HG03469 (cell line): Measurements from ENCODE around the gene NUP133.
"Not testable (repeated sequence)": the region's sequence is repeated elsewhere in the genome, so short reads cannot be mapped to it uniquely, and the experiment has no call there.

ENCODE experiments used
- ATAC-seq: cut with Tn5 transposase; IDR thresholded peaks from one replicate; pipeline ENCODE4 v1.9.1; 2021; ENCODE audit warnings: mild to moderate bottlenecking, moderate library complexity, moderate number of reproducible peaks; ENCODE audit not compliant: unreplicated experiment

NUP133 gene

DNA sequence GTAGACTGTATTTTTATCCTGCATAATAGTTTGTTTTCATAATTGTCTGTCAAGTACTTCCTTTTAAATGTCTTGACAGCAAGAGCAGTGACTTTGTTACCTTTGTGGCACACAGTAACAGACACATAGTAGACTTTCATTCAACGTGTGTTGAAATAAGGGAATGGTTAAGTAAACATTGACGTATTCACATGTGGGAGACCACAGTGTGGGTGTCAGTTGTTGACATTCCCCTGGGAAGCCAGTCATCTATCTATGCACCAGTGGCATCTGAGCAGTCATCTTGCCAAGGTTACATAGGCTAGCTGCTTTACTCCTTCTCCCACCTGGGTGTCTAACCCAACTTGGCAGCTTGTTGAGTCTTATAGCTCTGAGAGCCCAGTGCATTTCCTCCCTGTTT is 1.4 kb upstream of the NUP133 start:
- ATAC-seq: no peak

DNA sequence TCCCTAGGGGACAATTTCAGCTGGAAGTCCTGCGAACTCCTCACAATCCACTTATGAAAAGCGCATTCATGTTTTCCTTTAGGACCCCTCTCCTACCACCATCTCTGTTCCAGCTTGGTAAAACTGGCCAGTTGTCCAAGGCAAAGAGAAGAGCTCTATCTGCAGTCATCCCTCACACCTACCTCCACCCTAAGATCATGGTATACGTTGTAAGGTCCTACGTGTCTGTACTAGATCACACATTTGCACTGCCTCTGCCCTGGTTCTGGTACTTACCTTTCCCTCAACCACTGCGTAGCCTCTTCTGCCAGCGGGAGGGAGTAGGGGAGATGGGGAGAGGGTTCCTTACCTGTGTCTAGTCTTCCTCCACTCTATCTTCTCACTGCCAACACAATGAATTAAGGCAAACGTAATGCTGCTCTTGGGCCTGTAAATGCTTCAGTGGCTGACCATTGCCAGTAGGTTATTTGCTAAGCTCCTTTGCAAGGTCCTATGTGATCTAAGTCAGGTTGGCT is 739 bp upstream of the NUP133 start:
- no peak for ATAC-seq

DNA sequence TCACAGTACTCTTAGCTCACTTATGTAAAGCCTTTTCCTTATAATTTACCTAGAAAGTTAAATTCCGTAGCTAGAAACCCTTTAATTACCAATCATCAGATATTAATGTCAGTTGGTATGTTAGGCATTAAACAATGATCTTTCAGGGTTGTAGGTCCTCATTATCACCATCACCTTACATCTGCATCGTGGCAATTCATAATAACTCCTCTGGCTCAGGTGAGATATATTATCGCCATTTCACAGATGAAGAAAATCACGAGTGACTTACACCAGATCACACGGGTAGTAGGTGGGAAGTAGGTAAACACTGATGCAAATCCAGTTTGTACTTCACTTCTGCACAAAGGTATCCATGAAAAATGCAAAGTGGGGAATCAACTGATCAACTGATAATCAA is 639 bp downstream of the NUP133 start:
- ATAC-seq: no peak

DNA sequence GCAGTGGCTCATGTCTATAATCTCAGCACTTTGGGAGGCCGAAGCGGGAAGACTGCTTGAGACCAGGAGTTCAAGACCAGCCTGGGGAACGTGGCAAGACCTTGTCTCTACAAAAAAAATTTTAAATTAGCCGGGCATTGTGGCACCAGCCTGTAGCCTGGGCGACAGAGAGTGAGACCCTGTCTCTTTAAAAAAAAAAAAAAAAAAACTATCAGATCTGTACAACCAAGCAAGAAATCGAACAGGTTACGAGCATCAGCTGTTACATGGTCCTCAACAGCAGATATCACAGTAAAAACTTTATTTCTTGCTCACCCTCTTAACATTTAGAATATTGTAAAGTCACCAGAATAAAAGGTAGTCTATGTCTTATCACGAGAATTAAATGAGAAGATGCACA is 1.5 kb downstream of the NUP133 start:
- no peak for ATAC-seq

DNA sequence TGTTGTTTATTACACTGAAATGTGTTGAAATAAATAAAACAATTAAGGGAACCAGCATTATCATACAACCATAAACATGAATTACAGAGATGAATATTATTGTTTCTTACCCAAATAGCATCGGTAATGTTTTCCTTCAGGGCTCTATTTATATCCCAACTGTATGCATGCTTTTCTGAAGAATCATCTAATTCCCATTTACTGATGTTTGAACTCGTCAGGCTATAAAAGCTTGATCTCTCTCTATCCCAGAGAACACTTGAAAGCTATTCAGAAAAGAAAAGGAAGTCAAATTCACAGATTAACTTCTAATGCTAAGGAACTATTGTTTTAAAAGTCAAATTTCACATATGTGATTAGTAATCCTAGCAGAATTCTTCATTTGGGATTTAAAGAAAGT is 12.4 kb downstream of the NUP133 start:
- no peak for ATAC-seq

DNA sequence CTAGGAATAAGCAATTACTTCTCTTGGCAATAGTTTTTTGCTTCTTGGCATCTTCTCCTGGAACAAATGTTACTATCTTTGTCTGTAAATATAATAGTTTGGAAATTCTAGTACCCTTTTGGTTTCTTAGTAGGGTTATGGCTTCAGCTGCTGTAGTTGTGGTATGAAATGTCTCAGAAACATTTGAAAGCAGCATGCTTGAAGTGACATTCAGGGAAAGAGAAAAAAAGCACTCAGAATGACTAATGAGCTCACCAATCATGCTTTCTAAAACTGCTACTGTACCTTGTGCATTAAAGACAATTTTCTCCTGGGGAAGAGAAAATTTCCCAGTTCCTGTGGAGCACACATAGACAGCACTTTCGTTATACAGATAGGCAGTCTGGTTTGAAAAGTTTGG is 21.0 kb downstream of the NUP133 start:
- ATAC-seq: no peak

DNA sequence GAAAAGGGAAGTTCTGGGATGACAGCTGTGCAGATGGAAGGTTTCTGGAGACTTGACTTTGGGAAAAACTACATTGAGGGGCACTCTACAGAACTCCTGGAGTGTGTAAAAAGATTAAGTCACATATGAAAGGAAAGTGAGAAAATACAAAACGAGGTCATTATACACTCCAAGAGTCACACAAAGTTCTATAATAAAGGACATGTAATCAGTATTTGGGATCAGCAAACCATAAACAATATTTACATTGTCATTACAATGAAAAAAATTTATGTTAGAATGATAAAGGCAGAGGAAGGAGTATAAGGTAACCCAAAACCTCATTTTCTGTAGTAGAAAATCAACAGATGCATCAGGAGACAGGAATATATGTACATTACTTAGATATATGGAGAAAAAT is 22.8 kb downstream of the NUP133 start:
- ATAC-seq: no peak

DNA sequence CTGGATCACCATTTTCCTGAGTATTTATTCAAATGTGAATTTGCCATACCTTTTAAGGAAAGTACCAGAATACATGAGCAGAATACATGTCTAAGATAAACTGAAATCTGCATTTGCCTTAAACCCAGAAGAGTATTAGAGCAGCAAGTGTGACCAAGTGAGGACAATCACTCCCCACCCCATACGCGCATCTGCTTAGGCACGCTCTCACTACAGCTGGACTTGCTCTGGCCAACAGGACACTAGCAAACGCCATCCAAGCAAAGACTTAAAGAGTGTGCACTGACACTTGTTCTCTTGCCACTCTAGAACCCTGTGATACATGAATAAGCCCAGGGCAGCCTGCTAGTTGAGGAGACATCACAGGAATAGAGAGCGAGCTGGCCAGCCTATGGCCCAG is 25.6 kb downstream of the NUP133 start:
- no peak for ATAC-seq

DNA sequence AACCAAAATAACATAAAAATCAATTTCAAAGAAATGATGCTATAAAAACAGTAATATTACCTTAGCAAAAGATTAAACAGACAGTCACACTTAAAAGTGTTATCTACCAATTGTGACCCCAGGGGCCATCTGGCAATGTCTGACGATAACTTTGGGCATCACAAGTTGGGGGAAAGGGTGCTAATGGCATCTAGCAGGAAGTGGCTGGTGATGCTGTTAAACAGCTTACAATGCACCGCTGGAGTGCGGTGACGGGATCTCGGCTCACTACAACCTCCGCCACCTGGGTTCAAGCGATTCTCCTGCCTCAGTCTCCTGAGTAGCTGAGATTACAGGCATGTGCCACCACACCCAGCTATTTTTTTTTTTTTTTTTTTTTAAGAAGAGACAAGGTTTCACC is 27.6 kb downstream of the NUP133 start:
- no peak for ATAC-seq

DNA sequence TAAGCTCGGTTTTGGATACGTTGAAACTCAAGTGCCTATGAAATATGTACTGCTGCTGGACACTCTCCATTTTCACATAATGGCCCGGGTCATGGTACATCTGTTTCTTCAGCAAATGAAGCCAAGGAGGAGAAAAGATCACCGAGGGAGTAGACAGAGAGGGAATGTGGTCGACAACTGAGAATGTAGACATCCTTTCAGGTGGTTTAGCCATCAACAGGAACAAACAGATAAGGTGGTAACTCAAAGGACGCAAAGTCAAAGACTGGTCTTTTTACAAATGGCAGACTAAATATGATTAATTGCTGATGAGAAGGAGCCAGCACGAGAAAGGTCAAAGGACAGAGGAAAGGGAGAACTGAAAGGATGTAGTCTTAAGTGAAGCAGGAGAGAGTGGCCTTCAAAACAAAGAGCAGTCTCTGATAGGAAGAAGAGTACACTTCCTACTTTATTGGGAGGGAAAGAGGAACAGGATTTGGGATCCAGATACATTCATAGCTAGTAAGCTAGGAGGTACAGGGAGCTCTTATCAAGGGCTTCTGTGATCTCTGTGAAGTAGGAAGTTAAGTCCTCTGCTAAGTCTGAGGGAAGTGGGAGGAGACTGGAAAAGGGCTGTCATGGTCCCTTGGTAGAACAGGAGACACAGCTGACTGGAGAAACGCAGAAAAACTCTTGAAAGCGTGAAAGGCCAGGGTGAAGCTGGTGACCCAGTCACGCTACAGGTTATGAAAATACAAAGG is 28.3 kb downstream of the NUP133 start:
- peak; percentile 66 for ATAC-seq

DNA sequence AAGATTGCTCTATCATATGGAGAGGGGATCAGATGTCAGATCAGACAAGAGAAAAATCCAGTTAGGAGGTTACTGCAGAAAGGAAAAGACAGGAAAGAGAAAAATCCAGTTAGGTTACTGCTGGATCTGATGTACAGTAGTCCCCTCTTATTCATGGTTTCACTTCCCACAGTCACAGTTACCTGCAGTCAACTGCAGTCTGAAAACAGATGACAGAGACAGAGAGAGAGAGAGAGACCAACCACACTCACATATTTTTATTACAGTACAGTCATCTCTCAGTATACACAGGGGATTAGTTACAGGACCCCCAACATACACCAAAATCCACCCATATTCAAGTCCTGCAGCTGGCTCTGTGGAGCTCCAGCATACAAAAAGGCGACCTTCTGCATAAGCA is 29.3 kb downstream of the NUP133 start:
- peak; percentile 62 for ATAC-seq

DNA sequence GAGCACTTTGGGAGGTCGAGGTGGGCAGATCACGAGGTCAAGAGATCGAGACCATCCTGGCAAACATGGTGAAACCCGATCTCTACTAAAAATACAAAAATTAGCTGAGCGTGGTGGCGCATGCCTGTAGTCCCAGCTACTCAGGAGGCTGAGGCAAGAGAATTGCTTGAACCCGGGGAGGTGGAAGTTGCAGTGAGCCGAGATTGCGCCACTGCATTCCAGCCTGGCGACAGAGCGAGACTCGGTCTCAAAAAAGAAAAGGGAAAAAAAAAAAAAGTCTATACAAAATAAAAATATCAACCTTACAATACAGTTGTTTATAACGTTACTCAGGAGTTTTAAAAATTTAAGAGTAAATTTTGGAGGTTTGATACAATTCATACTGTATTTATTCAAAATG is 32.3 kb downstream of the NUP133 start:
- ATAC-seq: not testable (repeated sequence)

DNA sequence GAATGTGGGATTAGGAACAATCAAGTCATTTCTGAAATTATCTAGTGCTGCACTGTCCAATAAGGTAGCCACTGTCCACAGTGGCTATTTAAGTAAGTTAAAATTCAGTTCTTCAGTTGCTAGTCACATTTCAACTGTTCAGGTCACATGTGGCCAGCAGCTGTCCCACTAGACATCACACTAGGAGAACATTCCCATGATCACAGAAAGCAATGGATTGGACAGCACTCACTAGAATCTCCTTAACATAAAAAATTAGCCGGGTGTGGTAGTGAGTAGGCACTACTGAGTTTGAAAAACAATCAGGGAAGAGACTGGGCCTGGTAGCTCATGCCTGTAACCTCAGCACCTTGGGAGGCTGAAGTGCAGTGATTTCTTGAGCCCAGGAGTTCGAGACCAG is 33.6 kb downstream of the NUP133 start:
- no peak for ATAC-seq

DNA sequence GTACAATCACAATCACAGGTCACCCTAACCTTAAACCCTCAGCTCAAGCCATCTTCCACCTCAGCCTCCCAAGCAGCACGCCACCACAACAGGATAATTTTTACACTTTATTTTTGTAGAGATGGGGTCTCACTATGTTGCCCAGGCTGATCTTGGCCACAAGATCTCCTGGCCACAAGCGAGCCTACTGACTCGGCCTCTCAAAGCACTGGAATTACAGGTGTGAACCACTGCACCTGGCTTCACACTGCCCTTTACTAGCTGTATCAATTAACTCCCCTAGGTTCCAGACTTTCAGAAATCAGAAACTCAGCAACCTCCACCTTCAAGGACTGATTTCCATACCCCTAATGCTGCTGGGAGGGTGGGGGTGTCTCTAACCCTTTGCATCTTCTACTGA is 37.0 kb downstream of the NUP133 start:
- no peak for ATAC-seq

DNA sequence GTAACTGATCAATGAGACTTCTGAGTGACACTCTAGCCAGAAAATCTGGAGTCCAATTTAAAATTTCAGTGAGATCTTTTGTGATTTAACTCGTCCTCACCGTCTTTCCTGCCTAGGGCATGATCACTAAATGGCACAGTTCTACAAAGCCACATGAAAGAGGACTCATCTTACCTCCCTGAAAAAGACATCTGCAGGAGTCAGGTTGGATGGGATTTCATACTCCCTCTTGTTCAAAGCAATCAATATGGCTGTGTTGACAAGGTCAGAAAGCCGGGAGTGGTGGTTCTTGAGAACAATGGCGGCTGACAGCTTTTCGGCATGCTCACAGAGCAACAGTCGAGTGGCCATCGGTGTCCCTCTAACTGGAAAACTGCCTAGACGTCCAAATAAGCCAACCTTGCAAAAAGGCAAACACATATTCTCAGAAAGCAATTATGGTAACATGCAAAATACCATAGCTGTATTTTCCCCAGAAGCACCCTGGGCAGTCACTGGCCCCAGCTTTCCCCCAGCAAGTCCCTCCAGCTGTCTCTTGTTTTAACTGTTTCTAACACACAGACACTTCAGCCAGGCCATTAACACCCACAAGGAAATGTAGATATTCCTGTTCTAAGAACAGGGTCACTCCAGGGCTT is 37.6 kb downstream of the NUP133 start:
- no peak for ATAC-seq

DNA sequence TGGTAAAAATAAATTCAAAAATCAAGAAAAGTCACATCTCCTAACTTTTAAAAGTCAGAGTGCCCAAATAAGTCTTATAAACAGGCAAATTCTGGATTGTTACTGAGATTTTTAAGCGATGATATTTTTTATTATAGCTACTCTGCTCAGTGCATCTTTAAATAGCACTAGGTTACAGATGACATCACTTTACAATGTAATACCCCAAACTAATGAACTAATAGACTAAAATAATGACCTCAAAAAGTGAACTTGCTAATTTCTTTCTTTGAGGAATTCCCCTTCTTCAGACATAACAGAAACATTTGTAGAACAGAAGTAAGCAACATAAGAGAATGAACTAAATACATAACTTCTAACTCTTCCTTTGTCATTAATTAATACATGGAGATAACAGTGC is 41.3 kb downstream of the NUP133 start:
- no peak for ATAC-seq

DNA sequence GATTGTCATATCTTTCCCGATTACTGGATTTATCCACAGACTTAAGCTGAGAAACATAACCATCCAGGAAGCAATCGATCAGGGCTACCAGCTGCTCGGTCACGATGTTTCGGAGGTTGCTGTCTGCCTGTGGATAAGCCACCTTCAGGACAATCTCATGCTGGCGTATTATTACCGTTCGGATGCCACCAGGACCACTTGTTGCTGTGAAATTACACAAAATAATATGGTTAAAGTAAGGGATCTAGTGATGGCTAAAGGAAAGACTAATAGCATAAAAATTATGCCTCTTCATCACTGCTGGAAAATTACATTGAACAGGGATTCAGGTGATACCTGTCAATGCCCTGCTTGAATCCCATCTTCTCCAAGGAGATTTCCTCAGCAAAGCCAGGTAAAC is 43.5 kb downstream of the NUP133 start:
- ATAC-seq: no peak

DNA sequence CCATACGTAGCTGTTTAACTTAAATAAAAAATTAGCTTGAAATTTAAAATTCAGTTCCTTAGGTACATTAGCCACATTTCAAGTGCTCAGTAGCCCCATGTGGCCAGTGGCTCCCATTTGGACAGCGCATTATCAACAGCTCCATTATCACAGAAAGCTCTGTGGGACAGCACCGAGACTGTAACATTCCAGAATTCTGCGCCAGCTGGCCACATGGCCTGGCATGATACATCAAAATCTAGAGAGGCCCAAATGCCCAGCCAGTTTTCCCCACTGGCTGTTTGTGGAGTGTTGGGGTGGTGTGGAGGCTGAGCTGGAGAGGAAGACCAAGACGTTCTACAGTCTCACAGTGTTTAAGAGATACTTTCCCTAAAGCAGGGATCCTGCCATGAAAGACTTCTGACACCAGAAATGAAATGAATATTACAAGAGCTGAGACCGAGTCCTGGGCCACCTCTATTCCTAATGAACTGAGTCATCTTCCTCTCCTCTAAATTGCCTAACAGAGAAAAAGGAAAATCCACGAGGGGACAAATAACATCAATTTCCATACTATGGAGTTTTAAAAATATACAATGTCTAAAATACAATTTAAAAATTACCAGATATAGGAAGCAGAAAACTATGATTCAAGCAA is 47.0 kb downstream of the NUP133 start:
- no peak for ATAC-seq

DNA sequence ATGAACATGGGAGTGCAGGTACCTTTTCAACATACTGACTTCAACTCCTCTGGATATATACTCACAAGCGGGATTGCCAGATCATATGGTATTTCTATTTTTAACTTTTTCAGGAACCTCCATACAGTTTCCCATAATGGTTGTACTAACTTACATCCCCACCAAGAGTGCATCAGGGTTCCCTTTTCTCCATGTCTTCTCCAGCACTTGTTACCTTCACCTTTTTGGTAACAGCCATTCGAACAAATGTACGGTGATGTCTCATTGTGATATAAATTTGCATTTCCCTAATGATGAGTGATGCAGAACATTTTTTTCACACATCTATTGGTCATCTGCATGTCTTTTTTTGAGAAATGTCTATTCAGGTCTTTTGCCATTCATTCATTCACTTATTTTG is 48.3 kb downstream of the NUP133 start:
- ATAC-seq: no peak

DNA sequence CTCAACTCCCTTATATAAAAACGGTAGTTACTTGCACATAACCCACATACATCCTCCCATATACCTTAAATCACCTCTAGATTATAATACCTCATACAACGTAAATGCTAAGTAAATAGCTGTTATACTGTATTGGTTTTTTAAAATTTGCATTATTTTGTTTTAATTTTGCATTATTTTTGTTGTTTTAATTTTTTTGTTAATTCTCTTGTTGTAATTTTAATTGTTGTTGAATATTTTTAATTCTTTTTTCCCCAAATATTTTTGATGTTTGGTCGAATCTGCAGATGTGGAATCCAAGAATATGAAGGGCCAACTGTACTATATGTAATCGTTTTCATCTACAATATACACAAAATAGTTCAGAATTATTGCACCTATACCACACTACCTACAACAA is 50.7 kb downstream of the NUP133 start:
- ATAC-seq: no peak

DNA sequence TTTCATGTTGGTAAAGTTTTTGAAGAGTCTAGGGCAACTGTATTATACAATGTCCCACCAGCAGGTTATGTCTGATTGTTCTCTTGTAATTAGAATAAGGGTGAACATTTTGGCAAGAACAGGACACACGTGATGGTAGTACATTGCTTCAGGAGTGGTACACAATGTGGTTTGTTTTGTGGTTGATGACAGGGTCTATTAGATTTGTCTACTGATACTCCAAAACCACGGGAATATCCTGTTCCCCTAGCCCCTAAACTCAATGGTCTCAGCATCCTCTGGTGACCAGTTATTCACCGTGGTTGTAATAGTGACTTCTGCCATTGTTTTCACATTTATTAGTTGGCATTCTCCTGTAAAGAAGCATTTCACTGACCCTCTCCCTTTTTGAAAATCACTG is 52.1 kb downstream of the NUP133 start:
- no peak for ATAC-seq

DNA sequence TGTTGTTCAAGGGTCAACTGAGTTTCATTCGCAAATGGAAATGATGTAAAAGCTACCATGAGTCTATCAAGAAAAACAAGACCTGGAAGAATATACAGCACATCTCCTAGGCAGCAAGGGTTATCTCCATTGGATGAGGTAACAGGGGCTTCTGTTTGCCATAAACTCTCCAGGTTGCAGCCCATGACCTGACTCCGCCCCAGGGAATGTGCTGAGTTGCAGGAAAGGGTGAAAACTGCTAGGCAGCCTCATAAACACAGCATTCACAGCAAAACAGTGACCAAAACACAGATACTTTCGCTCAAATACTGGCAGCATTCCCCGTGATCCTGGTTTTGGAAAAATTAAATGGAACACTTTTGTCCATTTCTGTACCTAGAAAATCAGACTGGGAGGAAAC is 54.1 kb downstream of the NUP133 start:
- ATAC-seq: no peak
